ENCODE measurements around the gene SMTN.

GRCh38 chr22:31148953-31149627, 68.0 kb downstream of the SMTN start:
- TF ChIP-seq CTCF (conservative IDR thresholded peaks at IDR 0.05; ENCODE audit: low read depth, low read length), result peak; percentile 83
- no peak for TF ChIP-seq EZH2 (IDR thresholded peaks at IDR 0.05; ENCODE audit: low read length, unreplicated experiment)
- TF ChIP-seq EZH2phosphoT487 (IDR thresholded peaks at IDR 0.05; ENCODE audit: borderline replicate concordance, low read length), result no peak

Measured in PC-3 (cell line).